ENCODE results near the gene XPO4.
A peak's percentile ranks its signal among the peaks of the same experiment; 100 is the strongest.
"Not testable (repeated sequence)": the region's sequence is repeated elsewhere in the genome, so short reads cannot be mapped to it uniquely, and the experiment has no call there.

The XPO4 gene

GRCh38 chr13:20890540-20890939, 12.0 kb downstream of the XPO4 start:
- not testable (repeated sequence) for DNase-seq

DNA sequence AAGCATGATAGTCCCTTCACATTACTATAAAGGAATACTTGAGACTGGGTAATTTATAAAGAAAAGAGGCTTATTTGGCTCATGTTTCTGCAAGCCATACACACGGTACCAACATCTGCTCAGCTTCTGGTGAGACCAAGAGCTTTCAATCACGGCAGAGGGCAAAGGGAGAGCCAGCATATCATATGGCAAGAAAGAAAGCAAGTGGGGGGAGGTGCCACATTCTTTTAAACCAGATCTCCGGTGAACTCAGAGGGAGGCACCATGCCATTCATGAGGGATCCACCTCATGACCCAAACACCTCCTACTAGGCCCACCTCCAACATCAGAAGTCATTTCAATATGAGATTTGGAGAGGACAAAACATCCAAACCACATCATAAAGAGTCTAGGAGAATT, 20.3 kb downstream of the XPO4 start:
- DNase-seq, result no peak

GRCh38 chr13:20877902-20878301, 24.6 kb downstream of the XPO4 start:
- DNase-seq, result no peak

- not testable (repeated sequence) for DNase-seq
These were observed 25.7 kb downstream of the XPO4 start for GRCh38 chr13:20876802-20877201.

DNA sequence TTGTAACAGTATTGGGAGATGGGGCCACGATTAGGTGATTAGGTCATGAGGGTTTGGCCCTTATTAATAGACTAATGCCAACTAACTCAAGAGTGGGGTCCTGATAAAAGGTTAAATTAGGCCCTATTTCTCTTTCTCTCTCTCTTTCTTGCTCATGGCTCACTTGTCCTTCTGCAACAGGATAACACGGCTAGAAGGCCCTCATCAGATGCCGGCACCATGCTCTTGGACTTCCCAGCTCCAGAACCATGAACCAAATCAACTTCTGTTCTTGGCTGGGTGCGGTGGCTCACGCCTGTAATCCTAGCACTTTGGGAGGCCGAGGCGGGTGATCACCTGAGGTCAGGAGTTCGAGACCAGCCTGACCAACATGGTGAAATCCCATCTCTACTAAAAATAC, 28.1 kb downstream of the XPO4 start:
- DNase-seq, result not testable (repeated sequence)

DNA sequence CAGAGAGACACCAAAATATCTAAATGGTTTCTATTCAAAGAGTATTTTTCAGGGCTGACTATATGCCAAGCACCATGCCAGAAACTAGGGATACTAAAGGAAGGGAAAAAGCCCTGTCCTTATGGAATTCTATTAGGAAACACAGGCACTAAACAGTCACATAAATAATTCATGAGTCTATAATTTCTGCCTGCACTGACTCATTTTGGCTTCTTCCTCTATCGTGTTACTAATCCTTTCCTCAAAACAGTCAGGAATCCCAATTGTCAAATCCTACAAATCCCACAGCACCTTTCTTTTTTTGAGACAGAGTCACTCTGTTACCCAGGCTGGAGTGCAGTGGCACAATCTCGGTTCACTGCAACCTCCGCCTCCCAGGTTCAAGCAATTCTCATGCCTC, 29.2 kb downstream of the XPO4 start:
- no peak for DNase-seq

- no peak for DNase-seq
These were observed 31.7 kb downstream of the XPO4 start for GRCh38 chr13:20870829-20871228.

DNA sequence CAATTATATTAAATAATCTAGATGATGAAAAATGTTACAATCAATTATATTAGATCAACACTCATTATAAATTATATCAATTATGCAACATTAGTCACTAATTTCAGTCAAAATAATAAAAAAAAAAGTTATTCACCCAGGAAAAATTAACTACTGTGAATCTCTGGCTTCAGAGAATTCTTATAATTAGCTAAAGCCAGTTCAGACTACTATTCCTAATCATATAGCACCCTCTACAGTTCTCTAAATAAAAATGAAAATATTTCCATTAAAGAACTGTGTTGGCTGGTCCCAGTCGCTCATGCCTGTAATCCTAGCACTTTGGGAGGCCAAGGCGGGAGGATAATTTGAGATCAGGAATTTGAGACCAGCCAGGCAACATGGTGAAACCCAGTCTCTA, 33.0 kb downstream of the XPO4 start:
- DNase-seq, result no peak

DNA sequence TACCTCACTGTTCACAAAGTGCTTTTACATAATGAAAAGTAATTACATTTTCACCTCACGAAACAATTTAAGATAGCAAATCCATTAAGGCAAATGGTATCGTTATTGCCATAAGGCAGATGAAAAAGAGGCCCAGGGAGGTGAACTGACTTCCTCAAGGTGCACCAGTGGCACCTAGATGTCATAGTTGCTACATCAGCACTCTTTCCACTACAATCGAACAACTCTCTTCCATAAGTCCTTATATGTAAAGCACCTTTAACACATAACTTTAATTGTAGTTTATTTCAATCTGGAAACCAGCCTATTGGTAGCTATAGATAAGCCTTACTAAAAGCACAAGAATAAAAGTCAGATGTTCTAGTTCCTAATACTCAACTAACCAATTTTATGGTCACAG, 35.1 kb downstream of the XPO4 start:
- DNase-seq, result no peak

DNA sequence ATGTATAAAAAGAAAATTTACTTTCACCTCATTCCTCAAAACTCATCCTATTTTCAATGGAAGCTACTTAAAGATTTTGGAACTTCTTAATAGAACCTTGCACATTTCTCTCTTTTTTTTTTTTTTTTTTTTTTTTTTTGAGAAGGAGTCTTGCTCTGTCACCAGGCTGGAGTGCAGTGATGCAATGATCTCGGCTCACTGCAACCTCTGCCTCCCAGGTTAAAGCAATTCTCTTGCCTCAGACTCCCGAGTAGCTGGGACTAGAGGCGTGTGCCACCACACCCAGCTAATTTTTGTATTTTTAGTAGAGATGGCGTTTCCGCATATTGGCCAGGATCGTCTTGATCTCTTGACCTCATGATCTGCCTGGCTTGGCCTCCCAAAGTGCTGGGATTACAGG, 40.9 kb downstream of the XPO4 start:
- DNase-seq, result not testable (repeated sequence)

- DNase-seq, result no peak
These were observed 41.7 kb downstream of the XPO4 start for GRCh38 chr13:20860844-20861243.

DNA sequence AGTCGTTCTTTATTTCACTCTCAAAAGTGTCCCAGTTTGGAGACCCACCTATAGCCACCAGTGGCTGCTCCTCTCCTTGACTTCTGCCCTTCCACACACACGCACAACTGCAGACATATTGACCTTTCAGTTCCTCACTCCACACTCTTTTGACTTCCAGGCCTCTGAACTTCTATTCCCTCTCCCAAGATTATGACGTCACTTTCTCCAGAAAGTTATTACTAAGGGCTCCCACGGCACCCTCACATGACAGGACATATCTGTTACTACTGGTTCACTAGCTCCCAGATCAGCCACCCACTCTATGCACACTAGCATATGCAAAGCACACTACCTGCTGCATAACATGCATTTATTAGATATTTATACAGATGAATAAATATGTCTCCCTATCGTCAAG, 45.9 kb downstream of the XPO4 start:
- DNase-seq, result no peak

DNA sequence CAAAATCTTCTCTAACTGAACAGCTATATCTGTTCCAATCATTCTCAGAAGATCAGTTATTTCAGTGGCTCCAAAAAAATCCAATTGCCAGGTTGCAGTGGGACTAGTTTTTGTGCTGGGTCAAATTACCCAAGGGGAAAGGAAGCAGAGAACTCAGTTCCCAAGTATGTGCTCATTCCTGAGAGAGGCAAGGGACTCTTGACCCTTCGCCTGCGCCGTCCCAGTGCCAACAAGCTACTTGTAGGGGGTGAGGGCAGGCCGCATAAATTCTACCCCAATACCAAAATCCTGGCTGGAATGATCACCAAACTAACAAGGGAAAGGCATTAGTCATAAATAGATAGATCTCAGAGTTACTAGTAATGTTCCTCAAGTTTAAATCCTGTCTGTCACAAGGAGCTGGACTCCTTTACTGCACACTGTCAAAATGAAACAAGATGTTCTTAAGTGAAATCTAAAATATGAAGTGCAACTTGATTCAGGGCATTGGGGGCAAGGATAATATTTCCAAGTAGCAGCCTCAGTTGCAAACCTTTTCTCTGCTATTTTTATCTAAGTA, 50.6 kb downstream of the XPO4 start:
- no peak for DNase-seq

DNA sequence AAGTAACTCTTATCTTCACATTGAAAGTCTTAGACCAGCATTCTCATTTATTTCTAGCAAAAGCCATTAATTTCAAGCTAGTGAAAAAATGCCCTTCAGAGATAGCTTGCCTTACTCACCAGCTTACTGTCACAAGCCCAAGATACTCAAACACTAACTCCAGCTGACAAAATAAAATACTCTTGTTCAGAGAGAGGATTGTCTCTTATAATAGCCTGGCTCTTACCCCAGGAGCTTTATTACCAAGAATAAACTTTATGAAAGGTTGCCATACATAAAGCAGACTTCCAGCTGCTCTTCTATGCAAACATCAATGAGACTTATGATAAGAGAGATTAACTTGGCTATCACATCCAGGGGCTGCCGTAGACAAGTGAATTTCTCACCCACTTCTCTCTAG, 53.6 kb downstream of the XPO4 start:
- no peak for DNase-seq

- no peak for DNase-seq
These were observed 54.3 kb downstream of the XPO4 start for GRCh38 chr13:20848203-20848602.

DNA sequence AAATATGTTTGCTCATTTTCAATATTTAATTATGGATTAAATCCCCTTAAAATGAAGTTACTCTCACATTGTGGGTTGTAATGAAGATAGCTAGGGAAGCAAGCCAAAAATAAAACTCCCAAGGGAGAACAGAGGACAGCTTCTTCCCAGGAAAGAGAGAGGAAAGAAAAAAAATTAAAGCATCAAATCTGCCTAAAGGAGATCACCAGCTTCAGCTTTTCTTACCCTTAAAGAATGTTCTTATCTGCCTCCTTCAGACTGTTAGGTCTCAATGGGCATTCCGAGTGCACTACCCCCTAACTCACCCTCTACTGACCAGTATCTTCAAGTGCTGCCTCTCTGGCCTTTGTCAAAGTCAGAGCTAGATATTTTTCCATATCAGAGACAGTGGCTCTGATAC, 55.2 kb downstream of the XPO4 start:
- no peak for DNase-seq

DNA sequence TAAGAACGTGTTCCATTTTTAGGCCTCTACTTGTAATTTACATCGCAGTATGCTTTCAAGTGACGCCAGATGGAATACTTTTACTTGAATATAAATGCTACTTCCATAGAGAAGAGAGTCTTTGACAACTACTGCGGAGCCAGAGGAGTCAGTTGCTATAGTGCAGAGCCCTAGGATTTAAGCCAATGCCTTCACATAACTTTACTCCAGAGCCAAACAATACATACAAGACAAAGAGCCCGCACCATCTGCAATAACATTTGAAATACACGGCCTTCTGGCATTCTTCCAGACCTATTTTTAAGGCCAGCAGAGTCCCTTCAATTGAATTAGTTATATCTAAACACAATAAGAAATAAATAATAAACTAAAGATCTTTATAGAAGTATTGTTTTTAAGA, 59.4 kb downstream of the XPO4 start:
- no peak for DNase-seq

DNA sequence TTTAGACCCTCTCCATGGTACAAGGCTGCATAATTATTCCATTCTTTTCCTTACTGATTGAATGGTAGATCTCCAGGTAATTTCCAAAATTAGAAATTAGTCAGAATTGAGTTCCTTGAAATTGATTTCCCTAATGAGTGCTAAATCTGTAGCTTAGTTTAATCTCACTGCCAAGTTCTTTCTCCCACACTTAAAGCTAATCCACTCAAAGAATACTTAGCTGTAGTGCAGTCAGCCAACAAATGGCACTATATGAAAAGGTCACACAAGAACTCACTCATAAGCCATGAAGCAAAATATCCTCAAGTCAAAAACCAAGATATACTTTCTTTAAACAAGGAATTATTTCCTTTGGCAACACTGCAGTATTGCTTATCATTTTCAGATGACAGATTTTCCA, 62.0 kb downstream of the XPO4 start:
- no peak for DNase-seq

DNA sequence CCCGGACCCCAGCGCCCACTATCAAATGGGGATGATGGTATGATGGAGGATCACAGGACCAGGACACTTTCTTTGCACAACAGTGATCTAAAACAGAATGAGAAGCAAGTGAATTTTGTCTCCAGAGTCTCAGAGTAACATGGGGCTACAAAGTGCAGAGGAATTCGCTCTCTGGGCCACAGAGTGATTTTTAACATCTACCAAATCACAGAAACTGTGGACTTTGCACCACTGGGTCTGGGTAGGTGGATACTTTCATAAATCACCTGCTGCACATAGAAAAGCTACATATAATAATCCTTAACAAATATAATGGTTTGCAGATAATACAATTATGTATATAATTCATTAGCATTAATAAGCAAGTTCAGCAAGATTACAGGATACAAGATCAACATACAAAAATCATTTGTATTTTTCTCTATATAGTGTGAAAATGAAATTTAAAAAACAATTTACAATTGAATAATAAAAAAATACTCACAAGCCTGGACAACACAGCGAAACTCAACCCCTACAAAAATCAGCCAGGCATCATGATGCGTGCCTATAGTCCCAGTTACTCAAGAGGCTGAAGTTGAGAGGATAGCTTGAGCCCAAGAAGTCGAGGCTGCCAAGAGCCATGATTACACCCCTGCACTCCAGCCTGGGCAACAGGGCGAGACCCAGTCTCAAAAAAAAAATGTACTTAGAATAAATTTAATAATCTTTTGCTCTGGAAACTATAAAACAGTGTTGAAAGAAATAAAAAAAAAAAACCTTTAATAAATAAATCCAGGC, 68.5 kb downstream of the XPO4 start:
- no peak for DNase-seq

GRCh38 chr13:20832861-20833260, 69.7 kb downstream of the XPO4 start:
- no peak for DNase-seq

DNA sequence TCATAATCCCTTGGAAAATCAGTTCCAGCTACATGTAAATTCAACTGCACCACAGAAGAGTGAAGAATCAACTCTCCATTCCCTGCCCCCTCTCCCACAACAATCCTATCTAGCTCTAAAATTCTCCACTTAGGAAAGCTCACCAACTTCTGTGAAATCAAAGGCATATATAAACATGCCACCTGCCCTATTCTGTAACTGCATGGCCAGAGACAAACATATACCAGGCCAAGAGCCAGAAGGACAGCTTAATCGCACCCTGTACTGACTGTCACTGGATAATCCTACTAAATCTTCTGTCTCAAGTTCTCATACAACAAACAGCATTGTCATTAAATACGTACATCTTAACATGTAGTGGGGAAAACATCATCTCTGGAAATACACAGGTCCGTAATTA, 70.6 kb downstream of the XPO4 start:
- no peak for DNase-seq

DNA sequence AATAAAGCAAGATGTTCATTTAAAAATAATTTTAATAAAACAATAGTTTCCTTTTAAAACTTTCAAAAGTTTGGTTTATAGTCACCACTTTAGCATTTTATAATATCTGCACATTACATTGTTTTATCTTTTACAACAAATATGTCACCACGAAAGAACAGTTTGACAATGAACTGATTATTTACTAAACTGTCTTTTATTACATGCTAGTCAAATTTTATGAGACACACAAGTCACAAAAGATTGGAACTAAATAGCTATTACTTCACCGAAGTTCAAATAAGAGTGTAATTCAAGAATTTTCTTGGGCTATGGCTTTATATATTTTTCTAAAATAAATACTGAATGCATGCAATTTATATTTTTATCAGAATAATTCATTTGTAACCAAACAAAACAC, 71.3 kb downstream of the XPO4 start:
- DNase-seq, result no peak

DNA sequence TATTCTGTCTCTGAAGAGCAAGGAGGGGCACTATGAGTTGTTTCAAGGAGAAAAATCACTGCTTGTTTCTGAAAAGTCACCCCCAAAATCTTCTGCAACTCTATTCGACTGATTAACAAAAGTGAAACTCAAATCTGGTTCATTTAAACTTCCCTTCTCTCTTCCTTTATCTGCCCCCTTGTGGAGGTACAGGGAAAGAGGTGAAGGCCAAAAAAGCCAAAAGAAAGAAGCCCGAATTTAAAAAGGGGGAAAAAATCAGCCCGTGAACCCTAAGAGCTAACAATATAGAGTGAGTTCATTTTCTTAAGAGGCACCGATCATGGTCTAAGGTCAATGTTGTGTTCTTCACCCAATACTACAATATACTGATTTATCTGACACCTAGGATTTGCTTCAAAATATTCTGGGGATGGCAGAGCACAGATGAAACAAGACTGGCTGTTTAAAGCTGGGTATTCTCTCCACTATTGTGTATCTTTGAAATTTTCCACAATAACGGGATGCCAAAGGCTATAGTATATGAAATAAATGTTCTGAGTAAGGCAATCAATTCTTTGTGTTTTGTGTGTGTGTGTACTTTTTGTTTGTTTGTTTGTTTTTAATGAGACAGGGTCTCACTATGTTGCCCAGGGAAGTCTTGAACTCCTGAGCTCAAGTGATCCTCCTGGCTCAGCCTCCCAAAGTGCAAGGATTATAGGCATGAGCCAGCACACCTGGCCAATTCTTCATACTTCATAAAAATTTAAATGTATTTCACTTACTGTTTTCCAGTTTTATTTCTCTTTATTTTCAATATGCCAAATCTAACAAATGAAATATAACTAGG, 73.8 kb downstream of the XPO4 start:
- peak; percentile 14 for DNase-seq
